Lung (tissue), 12 donors: ENCODE measurements around the gene SIGLEC9. TPM values are rescaled to one million over a fixed set of nuclear protein-coding genes. Genes with fewer than 3 reads are reported as not detected.

Source experiments
- ATAC-seq: fragments of 200-7000 bp; cut with Tn5 transposase; one replicate; pipeline ENCODE4 v1.9.1; 2020; ENCODE audit warnings: moderate number of reproducible peaks; ENCODE audit not compliant: insufficient read depth, low FRiP score
- DNase-seq, 3 donors: peaks; one replicate each; pipeline ENCODE4 v3.0.0-alpha.2; 2013 to 2017
- H3K27ac ChIP-seq, 2 donors: one replicate each; pipeline ENCODE4 v1.5.1; 2013; ENCODE audit warnings: mild to moderate bottlenecking in 2 of 2, moderate library complexity in 2 of 2, control low read depth in 1 of 2, inconsistent platforms in 1 of 2, low read depth in 1 of 2, low read length in 1 of 2
- H3K27me3 ChIP-seq, 3 donors: one replicate each; pipeline ENCODE4 v1.5.1; 2013; ENCODE audit warnings: low read length in 2 of 3; ENCODE audit not compliant: control insufficient read depth in 3 of 3, insufficient read depth in 3 of 3
- H3K36me3 ChIP-seq, 4 donors: one replicate each; pipeline ENCODE4 v1.5.1; 2013; ENCODE audit warnings: low read length in 4 of 4, mild to moderate bottlenecking in 1 of 4, moderate library complexity in 1 of 4; ENCODE audit not compliant: control insufficient read depth in 4 of 4, insufficient read depth in 4 of 4
- H3K4me1 ChIP-seq, 5 donors: one replicate each; pipeline ENCODE4 v1.5.1; 2013; ENCODE audit warnings: low read length in 5 of 5, mild to moderate bottlenecking in 2 of 5, moderate library complexity in 1 of 5; ENCODE audit not compliant: control insufficient read depth in 5 of 5, insufficient read depth in 5 of 5
- H3K4me3 ChIP-seq: one replicate; pipeline ENCODE4 v1.5.1; 2013; ENCODE audit warnings: mild to moderate bottlenecking, control low read depth, moderate library complexity
- H3K9ac ChIP-seq, 2 donors: one replicate each; pipeline ENCODE4 v1.5.1; 2013; ENCODE audit warnings: low read length in 2 of 2, control low read depth in 1 of 2; ENCODE audit not compliant: insufficient read depth in 1 of 2
- H3K9me3 ChIP-seq, 4 donors: one replicate each; pipeline ENCODE4 v1.5.1; 2013; ENCODE audit warnings: low read length in 3 of 4, mild to moderate bottlenecking in 1 of 4, moderate library complexity in 1 of 4; ENCODE audit not compliant: control insufficient read depth in 4 of 4, insufficient read depth in 3 of 4
- WGBS, 2 donors: extraction: QIAGEN DNeasy Blood & Tissue Kit; methylation state at CpG; one replicate each; pipeline ENCODE4 v1.1.7; 2013; 5-methylcytosine and 5-hydroxymethylcytosine counted together
- polyA plus RNA-seq, 2 donors: library from polyadenylated mRNA; stranded (reverse); fragments of 200-250 nt; gene quantifications; one replicate each; pipeline ENCODE4 v1.2.1, GENCODE V29; 2013
- total RNA-seq, 2 donors: library from RNA; depleted of rRNA in 1 of 2; stranded (reverse); fragments of >200 nt in 1 of 2; gene quantifications; one replicate each; pipeline ENCODE4 v1.2.1, GENCODE V29; 2014 to 2021
- TF ChIP-seq, protein P1 (sequence below): IDR thresholded peaks from 2 replicates; pipeline ENCODE4 v1.5.1; 2012; ENCODE audit warnings: mild to moderate bottlenecking; ENCODE audit errors: control extremely low read depth, extremely low read depth
- donor health status: control.
- donor health status: control.
- donor health status: Bipolar disorder and iron deficiency.
- donor health status: healthy.
- donor health status: DM: yes; HTN: yes; CAD: no.

Gene SIGLEC9
- total and polyA plus RNA-seq, 4 donors = 4.3 to 57.0 (median 15.1) TPM

DNA sequence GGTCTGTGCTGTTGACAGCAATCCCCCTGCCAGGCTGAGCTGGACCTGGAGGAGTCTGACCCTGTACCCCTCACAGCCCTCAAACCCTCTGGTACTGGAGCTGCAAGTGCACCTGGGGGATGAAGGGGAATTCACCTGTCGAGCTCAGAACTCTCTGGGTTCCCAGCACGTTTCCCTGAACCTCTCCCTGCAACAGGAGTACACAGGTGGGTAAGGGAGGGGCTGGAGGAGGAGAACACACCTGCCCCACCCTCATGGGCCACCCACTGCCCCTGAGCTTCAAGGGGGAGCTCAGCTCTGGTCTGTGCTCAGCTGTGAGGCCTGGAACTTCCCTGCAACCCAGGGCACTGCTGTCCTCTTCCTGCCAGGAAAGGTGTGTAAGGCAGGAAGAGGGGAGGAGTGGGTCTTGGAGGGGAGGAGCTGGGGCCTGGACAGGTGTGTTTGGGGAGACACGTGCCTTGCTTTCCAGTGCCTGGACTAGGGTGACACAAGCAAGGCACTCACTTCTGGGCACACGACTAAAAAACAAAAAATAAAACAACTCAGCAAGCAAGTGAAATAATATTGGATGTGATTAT lies 21.3 kb downstream of the SIGLEC9 start:
- H3K27me3 ChIP-seq = no peaks in the 10 kb centered on the region
- TF ChIP-seq, protein P1, sequence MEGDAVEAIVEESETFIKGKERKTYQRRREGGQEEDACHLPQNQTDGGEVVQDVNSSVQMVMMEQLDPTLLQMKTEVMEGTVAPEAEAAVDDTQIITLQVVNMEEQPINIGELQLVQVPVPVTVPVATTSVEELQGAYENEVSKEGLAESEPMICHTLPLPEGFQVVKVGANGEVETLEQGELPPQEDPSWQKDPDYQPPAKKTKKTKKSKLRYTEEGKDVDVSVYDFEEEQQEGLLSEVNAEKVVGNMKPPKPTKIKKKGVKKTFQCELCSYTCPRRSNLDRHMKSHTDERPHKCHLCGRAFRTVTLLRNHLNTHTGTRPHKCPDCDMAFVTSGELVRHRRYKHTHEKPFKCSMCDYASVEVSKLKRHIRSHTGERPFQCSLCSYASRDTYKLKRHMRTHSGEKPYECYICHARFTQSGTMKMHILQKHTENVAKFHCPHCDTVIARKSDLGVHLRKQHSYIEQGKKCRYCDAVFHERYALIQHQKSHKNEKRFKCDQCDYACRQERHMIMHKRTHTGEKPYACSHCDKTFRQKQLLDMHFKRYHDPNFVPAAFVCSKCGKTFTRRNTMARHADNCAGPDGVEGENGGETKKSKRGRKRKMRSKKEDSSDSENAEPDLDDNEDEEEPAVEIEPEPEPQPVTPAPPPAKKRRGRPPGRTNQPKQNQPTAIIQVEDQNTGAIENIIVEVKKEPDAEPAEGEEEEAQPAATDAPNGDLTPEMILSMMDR = no peak
- H3K9me3 ChIP-seq = peaks cover 0 to 2% (median 0%) of the 10 kb centered on the region in 4 donors
- H3K4me1 ChIP-seq = no peaks in the 10 kb centered on the region
- DNase-seq = no peak
- no peak for ATAC-seq
- WGBS, 2 donors = 64 to 86% methylated on average over 4 of the region's 4 CpGs
- no peak overlapping the region for H3K9ac ChIP-seq
- H3K27ac ChIP-seq = no peak overlapping the region
- no peaks in the 10 kb centered on the region for H3K36me3 ChIP-seq
- H3K4me3 ChIP-seq = no peak overlapping the region

DNA sequence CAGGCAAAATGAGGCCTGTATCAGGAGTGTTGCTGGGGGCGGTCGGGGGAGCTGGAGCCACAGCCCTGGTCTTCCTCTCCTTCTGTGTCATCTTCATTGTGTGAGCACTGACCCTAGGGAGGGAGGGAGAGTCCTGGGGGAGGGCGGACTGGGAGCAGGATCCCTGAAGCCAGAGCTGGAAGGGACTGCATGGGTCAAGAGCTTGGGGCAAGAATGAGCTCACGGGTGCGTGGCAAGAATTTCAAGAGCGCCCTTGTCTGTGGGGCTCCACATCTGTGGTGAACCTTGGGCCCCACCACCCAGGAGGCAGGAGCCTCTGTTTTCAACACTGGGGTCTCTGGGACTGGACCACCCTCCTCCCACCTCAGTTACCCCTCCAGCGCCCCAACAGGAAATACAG lies 22.0 kb downstream of the SIGLEC9 start:
- H3K27ac ChIP-seq = no peak overlapping the region
- no peak overlapping the region for H3K9ac ChIP-seq
- H3K9me3 ChIP-seq = peaks cover 0 to 3% (median 0%) of the 10 kb centered on the region in 4 donors
- H3K27me3 ChIP-seq = no peaks in the 10 kb centered on the region
- DNase-seq (no peak), ATAC-seq (no peak)
- H3K4me1 ChIP-seq = no peaks in the 10 kb centered on the region
- no peaks in the 10 kb centered on the region for H3K36me3 ChIP-seq
- no peak overlapping the region for H3K4me3 ChIP-seq
- TF ChIP-seq, protein P1 = no peak
- 89 to 92% methylated on average over 7 of the region's 7 CpGs for WGBS, 2 donors

DNA sequence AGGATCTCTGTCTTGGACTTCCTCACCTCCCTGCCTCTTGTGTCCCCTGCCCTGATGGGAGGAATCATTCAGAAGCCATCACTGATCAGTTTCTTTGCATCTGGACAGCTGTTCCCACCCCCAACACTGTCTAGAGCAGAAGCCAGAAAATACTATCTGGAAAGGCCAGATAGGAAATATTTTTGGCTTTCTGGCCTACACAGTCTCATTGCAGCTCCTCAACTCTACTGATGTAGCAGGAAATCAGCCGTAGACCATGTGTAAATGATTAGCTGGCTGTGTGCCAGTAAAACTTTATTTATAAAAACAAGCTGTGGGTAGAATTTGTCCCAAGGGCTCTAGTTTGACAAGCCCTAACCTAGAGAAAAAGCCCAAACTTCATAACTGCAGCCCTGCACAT lies 23.0 kb downstream of the SIGLEC9 start:
- TF ChIP-seq, protein P1 = no peak
- Histone ChIP-seq H3K9ac (no peak overlapping the region), H3K36me3 (no peaks in the 10 kb centered on the region), H3K27ac (no peak overlapping the region), H3K9me3 (peaks cover 0 to 5% (median 0%) of the 10 kb centered on the region in 4 donors), H3K4me1 (no peaks in the 10 kb centered on the region), H3K27me3 (no peaks in the 10 kb centered on the region), H3K4me3 (no peak overlapping the region)
- DNase-seq (peak in 2 of 3 donors; percentile 58), ATAC-seq (no peak)
- 45 to 48% methylated on average over 1 of the region's 1 CpG for WGBS, 2 donors

DNA sequence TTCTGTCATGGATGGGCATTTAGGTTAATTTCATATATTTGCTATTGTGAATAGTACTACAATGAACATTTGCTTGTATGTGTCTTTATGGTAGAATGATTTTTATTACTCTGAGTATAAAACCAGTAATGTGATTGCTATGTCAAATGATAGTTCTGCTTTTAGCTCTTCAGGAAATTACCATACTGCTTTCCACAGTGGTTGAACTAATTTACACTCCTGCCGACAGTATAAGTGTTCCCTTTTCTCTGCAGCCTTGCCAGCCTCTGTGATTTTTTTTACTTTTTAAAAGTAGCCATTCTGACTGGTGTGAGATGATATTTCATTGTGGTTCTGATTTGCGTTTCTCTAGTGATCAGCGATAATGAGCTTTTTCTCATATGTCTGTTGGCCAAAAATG lies 23.9 kb downstream of the SIGLEC9 start:
- TF ChIP-seq, protein P1 = no peak
- DNase-seq = no peak
- 28 to 65% methylated on average over 3 of the region's 3 CpGs for WGBS, 2 donors
- Histone ChIP-seq H3K4me1 (no peaks in the 10 kb centered on the region), H3K27ac (no peak overlapping the region), H3K9ac (no peak overlapping the region), H3K27me3 (no peaks in the 10 kb centered on the region), H3K36me3 (no peaks in the 10 kb centered on the region), H3K4me3 (no peak overlapping the region), H3K9me3 (peaks cover 0 to 5% (median 0%) of the 10 kb centered on the region in 4 donors)
- no peak for ATAC-seq
